ENCODE results near the gene HOXA11.

Gene HOXA11

DNA sequence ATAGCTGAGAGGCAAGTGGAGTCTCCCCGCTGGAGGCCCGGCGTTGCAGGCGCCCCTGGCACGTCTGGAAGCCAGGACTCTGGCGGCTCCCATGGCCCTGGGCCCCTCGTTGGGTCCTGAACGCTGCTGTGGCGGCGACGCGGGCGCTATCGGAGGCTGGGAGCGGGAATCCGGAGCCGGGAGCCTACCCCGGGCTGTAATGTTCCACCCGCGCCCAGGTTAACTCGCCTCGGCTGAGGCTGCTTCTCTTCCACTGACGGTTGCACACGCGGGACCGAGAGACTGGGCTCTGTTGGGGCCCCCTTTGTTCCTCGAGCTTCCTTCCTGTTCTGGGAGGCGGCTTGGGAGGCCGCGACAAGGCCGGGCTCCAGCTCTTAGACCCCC lies 40.3 kb downstream of the HOXA11 start:
- DNase-seq = no peak

DNA sequence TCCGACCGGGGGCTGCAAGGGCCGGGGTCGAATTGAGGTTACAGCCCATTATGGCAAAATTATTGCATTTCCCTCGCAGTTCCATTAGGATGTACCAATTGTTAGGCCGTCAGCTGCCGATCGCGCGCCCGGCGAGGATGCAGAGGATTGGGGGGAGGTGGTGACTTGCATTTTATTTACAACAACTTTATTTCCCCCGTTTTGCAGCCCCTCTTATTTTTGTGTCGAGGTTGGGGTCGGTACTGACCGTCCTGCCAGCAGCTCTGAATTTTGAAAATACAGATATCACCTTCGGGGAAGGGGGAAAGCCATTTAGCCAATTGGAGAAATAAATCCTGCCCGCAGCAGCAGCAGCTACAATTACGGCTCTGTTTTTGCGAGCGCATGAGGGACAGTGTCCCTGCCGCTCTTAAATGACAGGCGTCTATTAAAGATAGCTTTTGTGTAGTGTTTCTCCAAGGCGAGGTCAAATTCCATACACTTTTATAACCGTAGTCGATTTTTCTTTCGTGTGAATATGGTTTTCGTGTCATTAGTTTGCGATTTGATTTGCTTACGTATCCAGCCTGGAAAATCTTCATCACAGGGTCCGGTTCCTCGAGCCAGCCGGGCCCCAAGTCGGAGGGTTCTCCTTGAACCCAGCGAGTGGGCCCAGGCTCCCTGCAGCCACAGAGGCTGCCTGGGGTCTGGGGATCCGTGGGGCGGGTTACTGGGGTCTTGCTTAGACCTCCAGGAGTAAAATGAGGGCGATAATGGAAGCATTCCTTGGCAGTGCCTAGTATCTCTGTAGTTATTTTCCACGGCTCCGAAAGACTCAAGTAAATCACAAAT lies 40.9 kb downstream of the HOXA11 start:
- DNase-seq = no peak

DNA sequence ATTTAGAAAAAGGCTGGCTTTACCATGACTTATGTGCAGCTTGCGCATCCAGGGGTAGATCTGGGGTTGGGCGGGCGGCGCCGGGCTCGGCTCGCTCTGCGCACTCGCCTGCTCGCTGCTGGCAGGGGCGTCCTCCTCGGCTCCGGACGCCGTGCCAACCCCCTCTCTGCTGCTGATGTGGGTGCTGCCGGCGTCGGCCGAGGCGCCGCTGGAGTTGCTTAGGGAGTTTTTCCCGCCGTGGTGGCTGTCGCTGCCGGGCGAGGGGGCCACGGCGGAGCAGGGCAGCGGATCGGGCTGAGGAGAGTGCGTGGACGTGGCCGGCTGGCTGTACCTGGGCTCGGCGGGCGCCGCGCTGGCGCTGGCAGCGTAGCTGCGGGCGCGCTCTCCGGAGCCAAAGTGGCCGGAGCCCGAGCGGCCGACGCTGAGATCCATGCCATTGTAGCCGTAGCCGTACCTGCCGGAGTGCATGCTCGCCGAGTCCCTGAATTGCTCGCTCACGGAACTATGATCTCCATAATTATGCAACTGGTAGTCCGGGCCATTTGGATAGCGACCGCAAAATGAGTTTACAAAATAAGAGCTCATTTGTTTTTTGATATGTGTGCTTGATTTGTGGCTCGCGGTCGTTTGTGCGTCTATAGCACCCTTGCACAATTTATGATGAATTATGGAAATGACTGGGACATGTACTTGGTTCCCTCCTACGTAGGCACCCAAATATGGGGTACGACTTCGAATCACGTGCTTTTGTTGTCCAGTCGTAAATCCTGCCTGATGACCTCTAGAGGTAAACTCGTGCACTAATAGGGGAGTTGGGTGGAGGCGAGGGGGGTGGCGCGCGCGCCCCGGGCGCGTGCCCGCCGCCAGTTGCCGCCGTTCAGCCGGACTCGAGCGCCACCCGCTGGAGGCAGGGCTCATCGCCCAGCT lies 41.7 kb downstream of the HOXA11 start, which contains the start of gene HOXA5:
Gene HOXA5, minus strand, starts transcription at position 659 of the 927 bp plus-strand sequence. Its CDS starts 74 bp downstream, at position 585.
- peak; percentile 25 for DNase-seq

DNA sequence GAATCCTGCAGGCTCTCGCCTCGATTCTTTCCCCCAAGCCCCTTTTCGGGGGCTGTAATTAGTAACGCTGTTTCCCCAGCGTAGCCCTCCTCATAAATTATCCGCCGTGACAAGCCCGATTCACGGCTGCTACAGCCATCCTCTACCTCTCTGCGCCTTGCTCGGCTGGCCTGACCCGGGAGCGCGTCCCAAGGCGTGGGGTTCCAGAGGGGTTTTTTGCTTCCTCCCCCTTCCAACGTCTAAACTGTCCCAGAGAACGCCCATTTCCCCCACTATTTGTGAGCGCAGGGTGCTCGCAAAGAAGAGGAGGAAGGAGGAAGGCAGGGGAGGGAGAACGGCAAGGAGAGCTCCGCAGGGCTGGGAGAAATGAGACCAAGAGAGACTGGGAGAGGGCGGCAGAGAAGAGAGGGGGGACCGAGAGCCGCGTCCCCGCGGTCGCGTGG lies 42.4 kb downstream of the HOXA11 start:
- DNase-seq = no peak

DNA sequence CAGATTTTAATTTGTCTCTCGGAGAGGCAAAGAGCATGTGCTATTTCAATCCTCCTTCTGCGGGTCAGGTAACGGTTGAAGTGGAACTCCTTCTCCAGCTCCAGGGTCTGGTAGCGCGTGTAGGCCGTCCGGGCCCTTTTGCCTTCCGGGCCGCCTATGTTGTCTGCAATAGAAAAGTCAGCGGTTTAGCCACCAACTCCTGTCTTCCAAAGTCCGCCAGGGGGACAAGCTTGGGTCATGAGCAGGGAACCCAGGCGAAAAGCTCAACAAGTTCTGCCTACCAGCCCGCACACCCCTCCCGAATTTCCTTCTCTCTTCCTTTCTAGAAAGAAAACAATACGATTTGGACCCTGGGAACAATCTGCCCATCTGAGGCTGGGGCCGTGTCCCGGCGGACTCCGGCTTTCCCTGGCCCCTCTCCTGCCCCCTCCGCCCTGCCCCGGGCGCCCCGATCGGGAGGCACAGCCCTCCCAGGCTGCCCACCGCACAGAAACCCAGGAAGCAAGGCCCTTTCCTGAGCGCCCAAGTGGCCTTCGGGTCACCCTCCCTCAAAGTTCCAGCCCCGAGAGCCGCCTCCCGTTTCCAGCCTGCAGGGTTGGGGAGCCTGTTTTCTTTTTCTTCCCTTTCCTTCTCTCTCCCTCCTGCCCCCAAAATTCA lies 43.0 kb downstream of the HOXA11 start:
- DNase-seq = no peak

DNA sequence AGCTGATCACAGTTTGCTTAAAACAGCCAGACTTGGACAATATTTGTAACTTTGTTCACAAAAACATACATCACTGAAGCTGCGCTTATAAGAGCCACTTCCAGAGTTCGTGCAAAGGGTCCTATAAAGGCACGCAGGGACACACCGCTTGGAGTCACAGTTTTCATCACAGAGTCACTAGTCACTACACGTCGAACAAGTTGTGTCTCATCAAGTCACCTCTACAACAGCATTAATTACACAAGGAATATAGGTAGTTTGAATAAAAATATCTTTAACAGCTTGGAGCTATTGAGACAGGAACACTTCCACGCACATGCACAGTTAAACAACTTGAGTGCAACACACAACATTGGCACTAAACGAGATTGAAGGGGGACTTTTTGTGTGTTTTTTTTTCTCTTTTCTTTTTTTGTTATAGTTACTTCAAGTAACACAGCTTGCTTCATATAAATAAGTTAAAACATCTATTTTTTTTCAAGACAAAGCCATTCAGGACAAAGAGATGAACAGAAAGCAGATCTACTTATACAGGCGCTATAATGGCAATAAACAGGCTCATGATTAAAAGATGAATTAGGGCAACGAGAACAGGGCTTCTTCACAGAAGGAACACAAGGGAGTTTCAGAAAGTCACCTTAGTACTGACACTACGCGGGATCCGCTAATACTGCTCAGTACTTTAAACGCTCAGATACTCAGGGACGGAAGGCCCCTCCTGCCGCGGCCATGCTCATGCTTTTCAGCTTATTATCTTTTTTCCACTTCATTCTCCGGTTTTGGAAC lies 43.7 kb downstream of the HOXA11 start:
- no peak for DNase-seq

DNA sequence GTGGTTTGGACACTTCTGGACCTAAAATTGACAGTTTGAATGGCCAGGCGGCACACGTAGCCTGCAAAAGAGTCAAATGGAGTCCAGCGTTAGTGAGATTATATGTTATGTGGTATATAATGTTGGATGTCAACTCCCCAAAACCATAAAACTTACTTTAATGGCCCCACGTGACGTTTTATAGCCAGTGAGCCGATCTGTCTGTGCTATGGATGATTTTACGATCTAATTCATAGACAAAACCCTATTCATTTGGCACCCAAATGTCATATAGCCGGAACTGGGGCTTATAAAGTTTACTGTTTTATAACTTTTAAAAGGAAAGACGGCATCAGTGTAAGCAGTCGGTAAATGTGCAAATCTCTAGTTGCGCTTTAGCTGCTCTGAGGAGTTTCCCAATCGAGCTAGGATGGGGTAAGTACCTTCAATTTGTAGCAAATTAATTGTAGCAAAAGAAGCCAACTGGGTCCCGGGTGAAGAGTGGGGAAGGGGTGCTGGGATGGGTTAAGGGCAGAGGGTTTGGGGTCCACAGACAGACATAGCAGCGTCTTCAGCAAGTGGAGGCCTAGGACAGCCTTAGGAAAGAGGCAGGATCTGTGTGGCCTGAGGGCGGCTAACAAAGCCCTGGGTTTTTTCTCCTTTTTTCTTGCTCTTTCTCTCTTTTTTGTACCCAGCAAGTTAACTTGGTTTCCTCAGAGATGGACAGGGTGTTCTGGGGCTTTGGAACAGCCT lies 44.7 kb downstream of the HOXA11 start:
- DNase-seq = no peak

DNA sequence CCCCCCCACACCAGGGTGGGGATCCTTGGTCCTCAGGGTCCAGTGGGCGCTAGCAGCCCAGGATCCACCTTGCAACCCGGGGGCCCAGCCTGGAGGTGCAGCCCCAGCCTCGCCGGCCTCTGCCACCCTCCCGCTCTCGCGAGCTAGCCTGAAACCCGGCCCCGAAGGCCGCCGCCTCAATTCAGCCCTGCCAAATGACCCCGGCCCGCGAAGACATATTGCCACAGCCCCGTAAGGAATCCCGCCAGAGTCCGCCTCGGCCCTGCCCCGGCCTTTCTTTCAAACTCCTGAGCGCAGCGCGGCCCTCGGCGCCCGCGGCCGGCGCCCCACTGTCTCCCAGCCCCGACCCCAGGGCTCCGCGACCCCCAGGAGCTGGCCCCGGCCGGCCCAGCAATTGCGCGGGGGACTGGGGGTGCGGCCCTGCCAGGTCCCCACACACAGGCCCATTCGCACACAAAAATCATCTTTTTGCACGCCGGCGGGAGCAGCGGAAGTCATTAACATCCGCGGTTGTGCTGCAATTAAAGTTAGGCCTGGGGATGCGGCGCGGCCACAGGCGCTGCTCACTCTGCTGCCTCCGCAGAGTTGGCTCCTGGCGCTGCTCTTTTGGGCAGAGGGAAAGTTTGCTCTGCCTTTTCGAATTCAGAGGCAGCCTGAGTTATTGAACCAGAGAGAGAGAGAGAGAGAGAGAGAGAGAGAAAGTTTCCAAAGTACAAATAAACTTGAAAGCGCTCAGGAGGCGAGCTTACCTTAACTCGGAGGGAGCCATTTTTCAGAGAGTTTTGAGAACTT lies 45.5 kb downstream of the HOXA11 start:
- no peak for DNase-seq

DNA sequence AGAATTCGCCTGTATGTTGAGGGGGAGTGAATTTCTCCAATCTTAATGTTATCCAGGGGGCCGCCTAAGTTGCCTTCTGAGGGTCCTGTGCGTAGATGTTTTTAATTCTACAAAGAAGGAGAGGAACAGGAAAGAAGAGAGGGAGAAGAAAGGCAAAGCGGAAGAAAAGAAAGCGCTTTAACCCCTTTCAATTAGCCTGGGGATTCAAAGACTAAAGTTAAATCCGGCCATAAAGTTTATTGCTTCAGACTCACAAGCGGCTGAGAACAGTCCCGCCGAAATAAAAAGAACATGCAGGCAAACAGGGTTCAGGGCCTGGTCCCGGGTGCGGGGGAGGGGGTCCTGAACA lies 46.1 kb downstream of the HOXA11 start:
- no peak for DNase-seq

DNA sequence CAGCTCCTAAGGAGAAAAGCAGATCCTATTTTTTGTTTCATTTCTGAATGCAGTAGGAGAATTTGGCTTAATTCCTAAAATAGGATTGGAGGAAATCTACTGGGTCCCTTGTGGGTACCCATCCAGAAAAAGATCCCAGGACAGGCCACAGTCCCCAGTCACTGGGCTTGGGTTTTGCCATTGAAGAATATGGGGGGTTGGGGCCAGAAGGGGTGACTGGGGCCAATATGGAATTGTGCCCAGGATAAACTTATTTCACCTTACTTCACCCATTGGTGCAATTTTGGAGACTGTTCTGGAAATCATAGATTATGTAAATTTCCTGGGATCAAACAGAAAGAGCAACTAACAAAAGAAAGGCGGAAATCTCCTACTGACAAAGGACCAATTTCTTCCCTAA lies 46.6 kb downstream of the HOXA11 start:
- no peak for DNase-seq

DNA sequence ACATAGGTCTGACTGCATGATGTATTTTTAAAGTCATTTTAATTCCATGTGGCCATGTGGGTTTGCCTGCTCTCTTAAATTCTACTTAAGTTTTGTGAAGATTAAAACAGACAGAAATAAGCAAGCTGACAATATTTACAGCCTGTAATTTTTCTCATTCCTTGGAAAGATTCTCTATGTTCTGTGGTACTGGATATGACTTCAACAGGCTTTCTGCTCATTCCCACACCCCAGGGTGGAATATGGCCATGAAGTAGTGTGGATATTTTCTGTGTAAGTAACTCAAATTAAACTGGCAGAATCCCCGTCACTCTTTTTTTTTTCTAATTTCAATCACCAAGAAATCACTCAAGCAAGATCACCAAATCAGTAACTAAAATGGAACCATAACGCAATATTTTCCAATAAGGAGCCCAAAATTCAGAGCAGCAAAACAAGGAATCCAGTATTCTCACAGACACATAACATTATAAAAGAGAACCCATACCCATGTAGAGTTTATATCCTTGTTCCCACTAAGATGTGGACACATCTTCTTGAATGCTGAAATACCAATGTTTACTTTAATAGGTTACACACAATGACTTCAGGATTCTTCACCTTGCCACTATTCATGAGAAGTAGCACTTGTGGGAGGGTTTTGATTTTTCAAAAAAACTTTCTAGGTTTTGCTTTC lies 47.3 kb downstream of the HOXA11 start:
- DNase-seq = no peak

DNA sequence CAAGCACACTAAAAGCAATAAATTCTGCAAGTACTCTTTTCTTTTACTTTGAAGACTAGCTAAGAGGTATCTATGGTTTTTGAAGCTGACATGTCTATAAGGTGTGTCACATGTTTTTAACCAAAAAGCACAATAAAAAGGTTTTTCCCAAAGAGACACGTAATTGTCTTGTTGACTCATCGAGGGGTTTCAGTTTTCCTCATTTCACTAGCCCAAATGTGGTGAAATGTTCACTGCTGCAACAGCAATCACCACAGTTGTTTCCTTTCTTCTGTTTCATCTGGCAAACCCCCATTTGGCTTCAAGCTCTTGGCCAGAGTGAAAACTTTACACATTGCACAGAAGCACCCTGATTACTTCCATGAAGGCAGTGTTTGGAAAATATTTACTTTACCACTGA lies 50.6 kb downstream of the HOXA11 start:
- DNase-seq = peak; percentile 84

DNA sequence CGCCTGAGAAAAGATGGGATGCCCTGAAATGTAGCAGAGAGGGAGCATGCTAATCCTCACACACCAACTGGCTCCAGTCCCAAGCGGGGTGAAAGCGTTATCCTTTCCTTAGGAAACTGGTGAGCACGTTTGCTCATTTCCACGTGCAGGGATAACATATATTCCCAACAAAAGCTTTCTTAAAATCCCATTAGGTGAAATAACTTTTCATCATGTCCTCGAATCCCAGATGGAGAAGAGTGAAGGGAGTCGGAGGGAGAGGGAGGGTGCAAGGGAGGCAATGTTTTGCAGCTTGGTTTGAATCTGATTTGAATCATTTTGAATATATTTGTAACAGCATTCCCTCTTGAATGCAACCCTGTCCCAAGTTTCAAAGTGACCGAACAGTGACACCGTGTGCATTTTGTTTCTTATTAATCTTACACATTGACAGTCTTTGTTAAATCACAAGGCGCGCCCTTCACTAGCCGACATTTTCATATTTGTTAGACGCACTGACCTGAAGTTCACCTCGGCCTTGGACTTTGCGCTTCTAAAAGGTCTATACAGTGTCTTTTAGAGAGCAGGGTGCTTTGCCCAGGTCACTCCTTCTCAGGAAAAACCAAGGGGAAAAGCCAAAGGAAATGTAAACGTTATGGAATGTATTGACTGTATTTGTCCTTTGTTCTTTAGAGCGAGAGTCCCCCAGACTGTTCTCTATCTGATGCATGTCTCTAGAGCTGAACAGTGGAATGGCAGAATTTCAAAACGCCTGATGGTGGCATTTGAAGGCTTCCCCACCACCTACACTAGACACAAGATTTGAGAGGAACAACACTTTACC lies 51.4 kb downstream of the HOXA11 start:
- DNase-seq = no peak

DNA sequence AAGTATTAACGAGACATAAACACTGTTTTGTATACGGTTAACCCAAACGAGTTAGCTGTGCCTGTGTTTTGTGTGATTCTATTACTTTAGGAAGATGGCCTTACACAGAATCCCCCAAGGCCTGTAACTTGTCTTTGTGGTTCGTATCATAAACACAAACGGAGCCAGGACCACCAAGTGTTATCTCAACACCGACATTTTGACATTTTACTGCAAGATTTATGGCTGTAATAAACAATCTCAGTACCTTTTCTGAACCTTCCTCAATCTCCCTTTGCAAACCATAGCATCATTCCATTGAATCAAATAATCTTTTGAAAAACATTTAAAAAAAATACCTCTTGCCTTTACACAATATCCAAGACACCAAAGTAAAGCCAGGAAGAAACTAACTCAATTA lies 52.1 kb downstream of the HOXA11 start:
- DNase-seq = no peak

DNA sequence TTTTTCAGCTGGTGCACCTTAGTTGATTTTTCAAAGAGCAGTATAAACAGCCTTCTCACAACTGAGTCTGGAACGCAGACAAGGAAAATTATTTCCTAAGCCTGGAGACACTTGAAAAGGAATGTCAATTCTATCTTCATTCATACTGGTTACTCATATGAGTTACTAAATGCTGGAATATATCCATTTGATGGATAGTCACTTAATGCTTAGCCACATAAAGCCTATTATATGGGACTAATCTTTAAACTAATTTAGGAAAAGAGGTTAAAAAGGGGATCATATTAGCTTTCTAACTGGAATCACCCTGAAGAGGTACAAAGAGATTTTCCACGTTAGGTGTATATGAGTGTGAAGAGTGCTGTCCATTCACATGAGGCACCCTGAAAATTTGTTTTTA lies 52.8 kb downstream of the HOXA11 start:
- no peak for DNase-seq

DNA sequence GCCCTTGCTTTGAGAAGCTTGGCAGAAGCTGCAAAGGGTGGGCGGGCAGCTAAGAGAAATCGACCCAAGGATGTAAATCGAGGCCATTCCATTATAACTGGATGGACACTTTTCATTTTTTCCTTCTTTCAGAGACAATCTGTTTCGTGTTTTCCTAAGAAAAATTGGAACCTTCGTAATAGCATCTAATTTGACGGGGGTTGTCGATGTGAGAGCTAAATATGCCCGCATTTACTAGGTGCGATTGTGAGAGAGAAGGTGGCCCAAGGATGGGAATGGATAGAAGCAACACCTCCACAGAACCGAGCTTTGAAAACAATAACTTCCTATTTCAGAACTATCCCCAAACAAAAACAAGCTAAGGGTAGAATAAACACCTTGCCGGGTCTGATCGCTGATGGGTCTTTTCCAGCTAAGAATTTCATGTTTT lies 53.6 kb downstream of the HOXA11 start:
- DNase-seq = no peak
